Progenitor cell of endocrine pancreas (in vitro differentiated cells): Measurements from ENCODE around the gene GOLIM4. TPM values are rescaled to one million over a fixed set of nuclear protein-coding genes. Genes with fewer than 3 reads are reported as not detected.
"Not testable (repeated sequence)": the region's sequence is repeated elsewhere in the genome, so short reads cannot be mapped to it uniquely, and the experiment has no call there.

Experiments
- DNase-seq: peaks from one replicate; pipeline ENCODE4 v3.0.0; 2021; ENCODE audit warnings: low spot score; ENCODE audit not compliant: unreplicated experiment
- H3K27ac Mint-ChIP-seq: 2 replicates; pipeline ENCODE4 v1.8.0; 2021; ENCODE audit warnings: mild to moderate bottlenecking, moderate library complexity, mixed read lengths
- H3K27me3 Mint-ChIP-seq: 2 replicates; pipeline ENCODE4 v1.8.0; 2021; ENCODE audit warnings: mixed read lengths
- H3K36me3 Mint-ChIP-seq: 2 replicates; pipeline ENCODE4 v1.8.0; 2022; ENCODE audit warnings: mixed read lengths; ENCODE audit not compliant: insufficient read depth
- H3K4me1 Mint-ChIP-seq: 2 replicates; pipeline ENCODE4 v1.8.0; 2021; ENCODE audit warnings: low read depth, mixed read lengths
- H3K4me3 Mint-ChIP-seq: 2 replicates; pipeline ENCODE4 v1.8.0; 2021; ENCODE audit warnings: low read depth, mild to moderate bottlenecking, moderate library complexity, mixed read lengths
- H3K9me3 Mint-ChIP-seq: 2 replicates; pipeline ENCODE4 v1.8.0; 2021; ENCODE audit warnings: low read depth, mixed read lengths
- CTCF ChIP-seq: fragments of 200-600 bp; sonication (generic); IDR thresholded peaks from one replicate; pipeline ENCODE4 v1.5.0; 2021; ENCODE audit warnings: antibody characterized with exemption, mild to moderate bottlenecking; ENCODE audit not compliant: unreplicated experiment
- total RNA-seq: library from RNA; stranded (reverse); gene quantifications from 2 replicates; pipeline ENCODE4 v1.2.1, GENCODE V29; 2021

Gene GOLIM4
- total RNA-seq, 1 donor from 2014 or later: 38.7 TPM

- no peak for DNase-seq
- Mint-ChIP-seq H3K4me3 (no peak overlapping the region), H3K27ac (no peak overlapping the region), H3K36me3 (no peaks in the 10 kb centered on the region), H3K9me3 (peaks cover 3% of the 10 kb centered on the region), H3K4me1 (peaks cover 24% of the 10 kb centered on the region), H3K27me3 (no peaks in the 10 kb centered on the region)
- TF ChIP-seq CTCF: no peak
These were observed 32.6 kb downstream of the GOLIM4 start for GRCh38 chr3:168063122-168063521.

GRCh38 chr3:168062679-168063078 lies 33.0 kb downstream of the GOLIM4 start:
- Mint-ChIP-seq H3K9me3 (peaks cover 4% of the 10 kb centered on the region), H3K36me3 (peaks cover 2% of the 10 kb centered on the region), H3K27ac (no peak overlapping the region), H3K4me3 (no peak overlapping the region), H3K27me3 (no peaks in the 10 kb centered on the region), H3K4me1 (peaks cover 24% of the 10 kb centered on the region)
- no peak for TF ChIP-seq CTCF
- no peak for DNase-seq

GRCh38 chr3:168061332-168061996 lies 34.3 kb downstream of the GOLIM4 start:
- H3K36me3 Mint-ChIP-seq: peaks cover 11% of the 10 kb centered on the region
- H3K4me1 Mint-ChIP-seq: peaks cover 22% of the 10 kb centered on the region
- no peak overlapping the region for H3K4me3 Mint-ChIP-seq
- H3K9me3 Mint-ChIP-seq: peaks cover 14% of the 10 kb centered on the region
- TF ChIP-seq CTCF: no peak
- H3K27me3 Mint-ChIP-seq: no peaks in the 10 kb centered on the region
- no peak overlapping the region for H3K27ac Mint-ChIP-seq
- no peak for DNase-seq

- Mint-ChIP-seq H3K4me1 (peaks cover 16% of the 10 kb centered on the region), H3K9me3 (peaks cover 15% of the 10 kb centered on the region), H3K27ac (no peak overlapping the region), H3K36me3 (peaks cover 19% of the 10 kb centered on the region), H3K4me3 (no peak overlapping the region), H3K27me3 (no peaks in the 10 kb centered on the region)
- TF ChIP-seq CTCF: no peak
- DNase-seq: no peak
These were observed 35.4 kb downstream of the GOLIM4 start for GRCh38 chr3:168060317-168060716.

- Mint-ChIP-seq H3K27ac (no peak overlapping the region), H3K9me3 (peaks cover 21% of the 10 kb centered on the region), H3K4me1 (peaks cover 15% of the 10 kb centered on the region), H3K36me3 (peaks cover 26% of the 10 kb centered on the region), H3K4me3 (no peak overlapping the region), H3K27me3 (no peaks in the 10 kb centered on the region)
- DNase-seq: no peak
- no peak for TF ChIP-seq CTCF
These were observed 37.2 kb downstream of the GOLIM4 start for GRCh38 chr3:168058481-168058880.

GRCh38 chr3:168056398-168057230 lies 39.1 kb downstream of the GOLIM4 start:
- Mint-ChIP-seq H3K4me1 (peaks cover 24% of the 10 kb centered on the region), H3K36me3 (peaks cover 26% of the 10 kb centered on the region), H3K9me3 (peaks cover 21% of the 10 kb centered on the region)
- H3K4me3 Mint-ChIP-seq, H3K27me3 Mint-ChIP-seq, H3K27ac Mint-ChIP-seq, DNase-seq: not testable (repeated sequence)
